ENCODE measurements around the gene COX6B1. TPM values are rescaled to one million over a fixed set of nuclear protein-coding genes. Genes with fewer than 3 reads are reported as not detected.

COX6B1 gene
- total RNA-seq, 1 experiment from 2014 or later: 496 TPM

DNA sequence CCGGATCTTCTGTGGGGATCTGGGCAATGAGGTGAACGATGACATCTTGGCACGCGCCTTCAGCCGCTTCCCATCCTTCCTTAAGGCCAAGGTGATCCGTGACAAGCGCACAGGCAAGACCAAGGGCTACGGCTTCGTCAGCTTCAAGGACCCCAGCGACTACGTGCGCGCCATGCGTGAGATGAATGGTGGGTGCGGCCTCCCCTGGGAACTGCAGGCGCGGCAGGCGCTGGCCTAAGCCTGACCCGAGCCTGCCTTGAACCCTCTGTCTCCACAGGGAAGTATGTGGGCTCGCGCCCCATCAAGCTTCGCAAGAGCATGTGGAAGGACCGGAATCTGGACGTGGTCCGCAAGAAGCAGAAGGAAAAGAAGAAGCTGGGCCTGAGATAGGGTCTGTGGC lies 11.0 kb upstream of the COX6B1 start:
- intact Hi-C loops (cut with micrococcal nuclease): no loop called here
- POLR2A ChIA-PET: interaction anchor here (0.7 kb wide), 1 partner anchor 11 kb away, joined by 3 read pairs; the partner anchor contains the start of gene COX6B1
- CTCF ChIA-PET: no interaction called here
- H3K4me2 ChIP-seq (ENCODE audit: low read length): no peak overlapping the region
- DNase-seq (ENCODE audit: low read depth, low spot score): no peak
- H3K9ac ChIP-seq (ENCODE audit: low read length): no peak overlapping the region
- H3K36me3 ChIP-seq (ENCODE audit: control insufficient read depth in 1 of 2, insufficient read depth in 2 of 2, low read length in 2 of 2): peaks cover 21 to 25% of the 10 kb centered on the region in 2 experiments; a peak in 3 of 4 replicates
- ATAC-seq: no peak
- H2AFZ ChIP-seq (ENCODE audit: low read depth, low read length, poor library complexity, severe bottlenecking): no peak overlapping the region
- H3K9me3 ChIP-seq (ENCODE audit: control insufficient read depth in 1 of 2, insufficient read depth in 1 of 2, low read depth in 1 of 2, low read length in 2 of 2): no peaks in the 10 kb centered on the region
- H3K79me2 ChIP-seq (ENCODE audit: insufficient read depth, low read length): no peaks in the 10 kb centered on the region
- no peaks in the 10 kb centered on the region for H4K20me1 ChIP-seq (ENCODE audit: insufficient read depth)
- H3K4me3 ChIP-seq (replicated peaks in 1 of 2; ENCODE audit: low read depth in 1 of 2, low read length in 2 of 2): no peak overlapping the region
- no TSS peak for BruUV-seq (replicated peaks)
- 0 out of 4 replicates have a peak, but pooled peaks cover 0 to 4% of the 10 kb centered on the region in 2 experiments for H3K4me1 ChIP-seq (ENCODE audit: control insufficient read depth in 1 of 2, insufficient read depth in 2 of 2, low read length in 2 of 2)
- H3K9me2 ChIP-seq (ENCODE audit: insufficient read depth): no peaks in the 10 kb centered on the region
- RAD21 ChIA-PET (ENCODE audit: low non-redundant PET in 1 of 2, low total read pairs in 2 of 2, uncharacterized antibody in 2 of 2, unreplicated experiment in 2 of 2): no interaction called here
- TF ChIP-seq CBX3 (IDR thresholded peaks at IDR 0.05; ENCODE audit: low read depth) (no peak), YY1 (IDR thresholded peaks at IDR 0.05; ENCODE audit: extremely low read depth, insufficient replicate concordance, low read depth, low read length) (no peak), SP1 (IDR thresholded peaks at IDR 0.05; ENCODE audit: low read depth) (no peak), ZFX (IDR thresholded peaks at IDR 0.05) (no peak), SRF (IDR thresholded peaks at IDR 0.05; ENCODE audit: low read depth) (no peak), ZNF274 (IDR thresholded peaks at IDR 0.05; ENCODE audit: low read depth, low read length) (no peak), SIN3A (IDR thresholded peaks at IDR 0.05; ENCODE audit: low read depth) (no peak), EGR1 (IDR thresholded peaks at IDR 0.05; ENCODE audit: low read depth) (no peak), ATF3 (IDR thresholded peaks at IDR 0.05) (no peak), ZBTB33 (IDR thresholded peaks at IDR 0.05; ENCODE audit: extremely low read depth, insufficient replicate concordance, low read length) (no peak), JUND (IDR thresholded peaks at IDR 0.05) (no peak), FOSL1 (IDR thresholded peaks at IDR 0.05; ENCODE audit: low read depth) (no peak), ELF1 (IDR thresholded peaks at IDR 0.05; ENCODE audit: borderline replicate concordance, low read depth) (no peak), POLR2AphosphoS5 (IDR thresholded peaks at IDR 0.05; ENCODE audit: low read depth, low read length) (no peak), MAX (IDR thresholded peaks at IDR 0.05) (no peak), RAD21 (IDR thresholded peaks at IDR 0.05; ENCODE audit: low read depth) (no peak)
- TF ChIP-seq, protein P1, sequence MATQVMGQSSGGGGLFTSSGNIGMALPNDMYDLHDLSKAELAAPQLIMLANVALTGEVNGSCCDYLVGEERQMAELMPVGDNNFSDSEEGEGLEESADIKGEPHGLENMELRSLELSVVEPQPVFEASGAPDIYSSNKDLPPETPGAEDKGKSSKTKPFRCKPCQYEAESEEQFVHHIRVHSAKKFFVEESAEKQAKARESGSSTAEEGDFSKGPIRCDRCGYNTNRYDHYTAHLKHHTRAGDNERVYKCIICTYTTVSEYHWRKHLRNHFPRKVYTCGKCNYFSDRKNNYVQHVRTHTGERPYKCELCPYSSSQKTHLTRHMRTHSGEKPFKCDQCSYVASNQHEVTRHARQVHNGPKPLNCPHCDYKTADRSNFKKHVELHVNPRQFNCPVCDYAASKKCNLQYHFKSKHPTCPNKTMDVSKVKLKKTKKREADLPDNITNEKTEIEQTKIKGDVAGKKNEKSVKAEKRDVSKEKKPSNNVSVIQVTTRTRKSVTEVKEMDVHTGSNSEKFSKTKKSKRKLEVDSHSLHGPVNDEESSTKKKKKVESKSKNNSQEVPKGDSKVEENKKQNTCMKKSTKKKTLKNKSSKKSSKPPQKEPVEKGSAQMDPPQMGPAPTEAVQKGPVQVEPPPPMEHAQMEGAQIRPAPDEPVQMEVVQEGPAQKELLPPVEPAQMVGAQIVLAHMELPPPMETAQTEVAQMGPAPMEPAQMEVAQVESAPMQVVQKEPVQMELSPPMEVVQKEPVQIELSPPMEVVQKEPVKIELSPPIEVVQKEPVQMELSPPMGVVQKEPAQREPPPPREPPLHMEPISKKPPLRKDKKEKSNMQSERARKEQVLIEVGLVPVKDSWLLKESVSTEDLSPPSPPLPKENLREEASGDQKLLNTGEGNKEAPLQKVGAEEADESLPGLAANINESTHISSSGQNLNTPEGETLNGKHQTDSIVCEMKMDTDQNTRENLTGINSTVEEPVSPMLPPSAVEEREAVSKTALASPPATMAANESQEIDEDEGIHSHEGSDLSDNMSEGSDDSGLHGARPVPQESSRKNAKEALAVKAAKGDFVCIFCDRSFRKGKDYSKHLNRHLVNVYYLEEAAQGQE (IDR thresholded peaks at IDR 0.05; ENCODE audit: low read depth): no peak
- TF ChIP-seq, protein P2, sequence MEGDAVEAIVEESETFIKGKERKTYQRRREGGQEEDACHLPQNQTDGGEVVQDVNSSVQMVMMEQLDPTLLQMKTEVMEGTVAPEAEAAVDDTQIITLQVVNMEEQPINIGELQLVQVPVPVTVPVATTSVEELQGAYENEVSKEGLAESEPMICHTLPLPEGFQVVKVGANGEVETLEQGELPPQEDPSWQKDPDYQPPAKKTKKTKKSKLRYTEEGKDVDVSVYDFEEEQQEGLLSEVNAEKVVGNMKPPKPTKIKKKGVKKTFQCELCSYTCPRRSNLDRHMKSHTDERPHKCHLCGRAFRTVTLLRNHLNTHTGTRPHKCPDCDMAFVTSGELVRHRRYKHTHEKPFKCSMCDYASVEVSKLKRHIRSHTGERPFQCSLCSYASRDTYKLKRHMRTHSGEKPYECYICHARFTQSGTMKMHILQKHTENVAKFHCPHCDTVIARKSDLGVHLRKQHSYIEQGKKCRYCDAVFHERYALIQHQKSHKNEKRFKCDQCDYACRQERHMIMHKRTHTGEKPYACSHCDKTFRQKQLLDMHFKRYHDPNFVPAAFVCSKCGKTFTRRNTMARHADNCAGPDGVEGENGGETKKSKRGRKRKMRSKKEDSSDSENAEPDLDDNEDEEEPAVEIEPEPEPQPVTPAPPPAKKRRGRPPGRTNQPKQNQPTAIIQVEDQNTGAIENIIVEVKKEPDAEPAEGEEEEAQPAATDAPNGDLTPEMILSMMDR (IDR thresholded peaks at IDR 0.05 in 2 of 3, conservative IDR thresholded peaks at IDR 0.05 in 1 of 3; ENCODE audit: borderline replicate concordance in 1 of 3, insufficient read depth in 1 of 3, low read depth in 2 of 3, low read length in 2 of 3): no peak
- H3K27ac ChIP-seq (ENCODE audit: low read depth, low read length): no peak overlapping the region
- H3K27me3 ChIP-seq (ENCODE audit: insufficient read depth, low read length): no peaks in the 10 kb centered on the region

Data from HCT116 (cell line).